ENCODE data around the gene GOSR2.
"Not testable (repeated sequence)": the region's sequence is repeated elsewhere in the genome, so short reads cannot be mapped to it uniquely, and the experiment has no call there.

Gene GOSR2

DNA sequence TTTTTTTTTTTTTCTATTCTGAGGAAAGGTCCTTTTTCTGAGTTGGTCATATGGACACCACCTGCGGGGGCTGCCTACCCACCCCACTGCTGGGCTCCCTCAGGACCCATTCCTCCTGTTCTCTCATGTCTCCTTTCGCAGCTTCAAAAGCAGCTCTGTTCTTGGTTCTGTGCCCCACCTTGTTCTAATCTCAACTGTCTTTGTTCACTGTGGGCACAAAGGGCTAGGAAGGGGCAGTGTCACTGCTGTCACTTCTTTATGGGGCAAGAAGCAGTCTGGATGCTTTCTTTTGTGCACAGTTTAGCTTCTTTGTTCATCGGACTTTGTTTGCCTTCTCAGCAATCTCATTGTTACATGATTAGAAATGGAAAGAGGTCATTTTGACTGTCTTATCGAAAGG lies 7.1 kb downstream of the GOSR2 start:
- DNase-seq (ENCODE audit: low spot score): no peak

DNA sequence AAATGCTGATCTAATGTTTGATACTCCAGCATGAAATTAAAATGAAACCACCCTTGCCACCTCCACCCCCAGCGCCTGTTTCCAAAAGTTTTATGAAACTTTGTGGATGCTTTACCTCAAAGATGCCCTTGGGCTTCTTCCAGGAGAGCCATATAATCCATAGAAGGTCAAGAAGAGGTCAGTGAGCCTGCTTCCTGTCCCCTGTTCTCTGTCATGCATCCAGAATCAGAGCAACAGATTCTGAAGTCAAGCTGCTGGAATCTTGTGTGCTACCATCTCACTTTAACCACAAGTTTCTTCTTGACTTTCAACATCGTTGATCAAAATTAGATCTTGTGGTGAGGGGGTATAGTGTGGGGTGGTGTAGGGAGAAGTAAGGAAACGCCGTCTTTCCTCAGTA lies 8.6 kb downstream of the GOSR2 start:
- no peak for DNase-seq (ENCODE audit: low spot score)

DNA sequence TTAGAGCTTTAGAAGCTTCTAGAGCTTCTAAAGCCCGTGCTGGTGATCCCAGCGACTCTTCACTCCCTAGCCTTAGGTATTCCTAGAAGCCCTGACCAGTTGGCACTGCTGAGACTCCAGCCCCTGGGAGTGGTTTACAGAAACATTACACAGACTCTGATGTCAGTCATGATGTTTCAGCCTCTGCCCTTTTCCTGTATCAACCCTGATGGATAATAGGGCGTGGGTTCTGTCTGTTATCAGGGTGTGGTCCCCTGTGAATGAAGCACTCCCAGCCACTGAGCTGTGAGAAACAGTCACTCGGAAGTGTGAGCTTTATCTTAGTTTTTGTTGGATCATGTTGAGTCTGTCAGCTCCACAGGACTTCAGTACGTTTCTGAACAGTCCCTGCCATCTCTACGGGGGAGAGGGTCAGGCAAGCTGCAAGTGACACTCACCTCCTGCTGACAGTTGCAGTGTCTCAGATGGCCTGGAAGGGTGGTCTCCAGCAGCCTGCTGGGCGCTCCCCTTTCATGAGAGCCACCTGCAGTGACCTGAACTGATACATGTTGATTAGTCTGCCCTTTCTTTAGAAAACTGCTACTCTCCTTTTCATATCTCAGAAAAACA lies 12.8 kb downstream of the GOSR2 start:
- no peak for DNase-seq (ENCODE audit: low spot score)

DNA sequence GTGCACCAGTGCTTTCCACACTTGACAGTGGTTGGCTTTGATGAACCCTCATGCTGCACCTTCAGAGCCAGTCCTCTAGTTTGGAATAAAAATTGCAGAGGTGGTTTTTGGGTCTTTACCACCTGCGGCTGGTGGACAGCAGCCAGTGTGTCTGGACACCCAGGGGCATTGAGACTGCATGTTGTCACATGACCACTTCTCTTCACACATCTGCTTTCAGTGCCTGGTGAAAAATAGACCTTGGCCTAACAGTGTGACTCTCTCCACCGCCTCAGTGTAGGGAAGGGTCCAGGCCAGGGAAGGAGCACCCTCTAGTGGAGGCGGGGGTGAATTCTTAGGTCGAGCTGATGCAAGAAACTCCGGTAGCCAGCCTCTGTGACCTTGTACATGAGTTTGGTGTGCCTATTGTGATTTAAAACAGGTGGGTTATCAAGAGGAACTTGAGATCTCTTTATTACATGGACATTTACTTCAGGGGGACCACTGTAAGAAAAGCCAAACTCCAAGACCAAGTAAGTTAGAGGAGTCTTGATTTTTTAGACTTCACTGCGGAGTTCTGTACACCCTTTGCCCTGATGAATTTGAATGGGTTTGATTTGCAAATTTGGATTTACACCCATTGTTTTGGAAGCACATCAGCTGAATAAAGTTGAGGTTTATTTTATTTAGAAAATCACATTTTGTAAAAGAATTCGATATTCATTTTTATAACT lies 17.9 kb downstream of the GOSR2 start:
- peak; percentile 83 for DNase-seq (ENCODE audit: low spot score)

DNA sequence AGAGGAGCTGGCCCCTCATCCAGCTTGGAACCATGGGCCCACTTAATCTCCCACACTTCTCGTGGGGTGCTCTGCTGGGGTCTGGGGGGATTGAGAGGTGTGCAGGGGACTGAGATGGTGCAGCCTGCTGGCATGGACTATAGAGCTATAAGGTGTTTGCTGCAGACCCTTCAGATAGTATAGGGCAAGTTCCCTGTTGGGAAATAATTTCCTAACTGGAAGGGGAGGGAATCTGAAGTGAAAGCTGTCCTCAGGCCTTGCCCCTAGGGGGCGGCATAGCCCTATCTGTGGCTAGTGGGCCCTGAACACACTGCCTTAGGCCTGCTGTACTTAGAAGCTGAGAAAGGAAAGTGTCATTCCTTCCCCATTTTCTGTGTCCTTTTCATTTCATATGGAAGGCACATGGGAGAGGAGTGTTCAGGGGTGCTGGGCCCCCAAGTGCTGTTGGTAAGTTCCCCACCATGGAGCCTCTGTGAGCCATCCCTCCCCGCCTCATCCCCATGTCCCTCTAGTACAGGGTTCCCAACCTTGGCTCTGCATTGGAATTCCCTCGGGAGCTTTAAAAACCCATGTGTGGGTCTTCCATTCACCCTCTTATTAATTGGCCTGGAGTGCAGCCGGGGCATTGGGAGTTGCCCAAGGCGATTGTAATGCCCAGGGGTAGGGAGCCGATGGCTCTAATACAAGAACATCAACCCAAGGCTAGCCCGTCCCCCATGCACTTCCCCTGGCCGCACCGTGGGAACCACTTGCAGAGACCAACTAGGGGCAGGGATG lies 19.7 kb downstream of the GOSR2 start:
- DNase-seq (ENCODE audit: low spot score): peak; percentile 86

DNA sequence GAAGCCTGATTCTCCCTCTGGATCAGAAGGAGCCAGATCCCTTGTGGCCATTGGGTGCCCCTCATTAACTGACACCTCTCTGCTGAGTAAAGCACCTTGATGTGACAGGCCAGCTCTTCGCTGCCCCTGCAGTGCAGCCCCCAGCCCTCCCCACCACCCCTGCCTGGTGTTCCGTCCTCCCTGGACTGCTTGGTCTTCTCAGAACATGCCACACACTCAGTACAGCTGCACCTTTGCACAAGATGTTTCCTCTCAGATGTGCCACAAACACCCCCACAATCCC lies 20.2 kb downstream of the GOSR2 start:
- no peak for DNase-seq (ENCODE audit: low spot score)

DNA sequence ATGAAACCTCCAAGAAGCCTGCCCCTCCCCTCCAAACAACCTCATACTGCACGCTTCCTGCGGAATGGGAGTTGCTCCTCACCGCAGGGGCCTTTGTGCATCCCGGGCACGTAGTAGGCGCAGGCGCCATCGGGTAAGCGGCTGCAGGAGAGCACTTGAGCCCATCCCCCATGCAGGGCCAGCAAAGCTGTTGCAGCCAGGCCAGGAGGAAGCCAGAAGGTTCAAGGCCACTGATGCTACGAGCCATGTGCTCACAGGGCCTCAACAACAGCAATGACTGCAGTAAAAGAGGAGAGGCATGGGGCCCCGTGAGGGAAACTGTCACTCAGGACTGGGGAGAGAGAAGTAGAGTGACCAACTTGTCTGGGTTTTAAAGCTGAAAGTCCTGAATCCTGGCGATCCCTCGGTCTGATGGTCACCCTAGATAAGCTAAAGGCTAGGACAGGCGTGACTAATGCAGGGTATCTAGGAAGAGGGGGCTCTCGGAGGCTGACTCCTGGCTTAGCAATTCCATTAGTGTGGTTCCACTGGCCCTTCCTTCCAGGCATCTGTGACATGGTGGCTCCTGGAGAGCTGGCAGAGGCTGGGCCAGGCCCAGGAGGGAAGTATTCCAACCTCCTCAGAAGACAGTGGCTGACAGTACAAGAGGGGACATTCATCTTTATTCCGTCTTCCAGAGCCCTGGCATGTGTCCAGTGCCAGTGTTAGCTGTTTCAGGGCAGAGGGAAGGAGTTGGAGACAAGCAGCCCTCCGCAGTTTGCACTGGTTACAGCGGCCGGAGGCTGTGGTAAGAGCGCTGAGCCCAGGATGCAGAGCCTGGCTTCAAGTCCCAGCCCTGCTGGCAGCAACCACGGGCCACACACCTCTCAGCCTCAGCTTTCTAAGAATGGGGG lies 20.8 kb downstream of the GOSR2 start:
- peak; percentile 55 for DNase-seq (ENCODE audit: low spot score)

DNA sequence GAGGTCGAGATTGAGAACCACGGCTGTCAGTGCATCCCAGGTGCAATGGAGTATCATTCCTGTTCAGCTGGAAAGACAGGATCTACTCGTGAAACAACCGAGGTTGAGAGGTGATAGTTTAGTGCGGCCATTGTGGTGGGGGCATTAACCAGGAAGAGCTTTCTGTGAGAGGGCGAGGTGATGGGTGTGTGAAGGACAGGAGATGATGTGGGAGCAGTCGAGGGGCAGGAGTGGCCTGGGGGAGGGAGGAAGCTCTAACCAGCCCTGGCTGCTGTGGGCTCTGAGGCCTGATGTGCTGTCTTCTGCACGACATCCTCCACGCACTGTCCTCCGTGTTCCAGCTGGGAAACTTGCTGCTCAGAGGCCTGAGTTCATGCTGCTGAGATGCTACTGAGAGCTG lies 22.0 kb downstream of the GOSR2 start:
- no peak for DNase-seq (ENCODE audit: low spot score)

DNA sequence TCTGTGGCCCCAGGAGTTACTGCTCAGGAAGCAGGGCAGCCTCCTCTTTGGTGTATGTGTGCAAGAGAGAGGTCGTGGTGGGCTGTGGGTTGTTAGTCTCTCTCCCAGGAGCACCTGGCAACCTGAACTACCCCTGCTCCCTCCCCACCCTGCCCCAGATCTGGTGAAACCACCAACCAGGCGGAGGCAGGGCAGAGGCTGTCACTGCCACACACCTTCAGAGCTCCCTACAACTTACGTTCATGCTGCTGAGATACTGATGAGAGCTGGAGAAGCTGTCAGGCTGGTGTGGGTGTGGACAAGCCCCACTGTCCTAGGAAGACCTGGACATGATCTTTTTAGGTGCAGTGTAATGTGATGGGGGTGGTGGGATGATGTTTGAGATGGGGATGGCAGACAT lies 24.3 kb downstream of the GOSR2 start:
- DNase-seq (ENCODE audit: low spot score): no peak

DNA sequence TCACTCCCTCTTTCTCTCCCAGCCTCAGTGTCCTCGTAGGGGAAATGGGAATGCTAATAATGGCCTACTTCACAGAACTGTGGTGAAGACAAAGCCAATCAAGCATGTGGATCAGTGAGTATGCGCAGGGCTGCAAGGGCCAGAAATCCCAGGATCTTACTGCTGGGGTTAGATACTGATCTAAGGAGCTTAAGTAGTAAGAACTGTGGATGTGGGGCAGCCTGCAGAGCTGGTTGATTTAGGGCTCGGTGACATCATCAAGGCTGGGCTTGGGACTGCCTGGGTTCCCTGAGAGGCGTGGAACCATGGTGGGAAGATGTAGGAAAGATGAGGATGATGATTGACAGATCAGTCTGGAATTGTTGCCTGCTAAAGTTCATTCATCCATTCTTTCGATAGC lies 25.6 kb downstream of the GOSR2 start:
- no peak for DNase-seq (ENCODE audit: low spot score)

DNA sequence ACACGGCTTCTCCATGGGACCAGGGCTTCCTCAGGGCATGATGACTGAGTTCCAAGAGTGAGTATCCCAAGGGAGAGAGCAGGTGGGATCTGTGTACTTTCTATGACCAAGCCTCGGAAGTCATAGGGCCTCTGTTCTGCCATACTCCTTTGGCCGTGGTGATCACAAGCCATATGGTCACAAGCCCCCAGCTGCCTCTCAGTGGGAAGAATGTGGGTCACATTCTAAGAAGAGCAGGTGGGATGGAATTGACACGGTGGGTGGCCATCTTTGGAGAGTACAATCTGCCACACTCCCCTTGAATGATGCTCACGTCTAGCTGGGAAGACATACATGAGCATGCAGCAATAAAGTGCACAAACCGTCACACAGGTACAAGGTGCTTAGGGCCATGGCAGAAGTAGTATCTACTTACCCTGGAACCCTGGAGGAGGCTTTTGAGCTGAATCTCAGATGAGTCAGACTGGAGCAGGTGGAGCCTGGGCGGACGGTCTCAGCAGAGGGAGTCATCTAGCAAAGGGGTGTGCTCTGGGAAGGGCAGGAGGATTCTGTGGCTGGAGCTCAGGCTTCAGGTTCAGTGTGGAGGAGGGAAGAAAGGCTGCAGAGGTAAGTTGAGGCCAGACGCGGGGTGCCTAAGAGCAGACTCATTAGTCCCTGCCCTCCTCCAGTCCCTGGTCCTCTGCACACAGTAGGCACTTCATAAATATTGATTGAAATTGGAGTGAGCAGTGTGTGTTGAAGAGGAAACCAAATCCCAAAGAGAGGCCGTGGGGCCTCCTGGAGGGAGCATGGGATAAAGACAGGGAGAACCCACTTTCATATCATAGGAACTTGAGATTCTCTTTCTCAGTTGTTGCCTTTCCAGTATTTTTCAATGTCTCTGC lies 26.6 kb downstream of the GOSR2 start:
- DNase-seq (ENCODE audit: low spot score): peak; percentile 71

DNA sequence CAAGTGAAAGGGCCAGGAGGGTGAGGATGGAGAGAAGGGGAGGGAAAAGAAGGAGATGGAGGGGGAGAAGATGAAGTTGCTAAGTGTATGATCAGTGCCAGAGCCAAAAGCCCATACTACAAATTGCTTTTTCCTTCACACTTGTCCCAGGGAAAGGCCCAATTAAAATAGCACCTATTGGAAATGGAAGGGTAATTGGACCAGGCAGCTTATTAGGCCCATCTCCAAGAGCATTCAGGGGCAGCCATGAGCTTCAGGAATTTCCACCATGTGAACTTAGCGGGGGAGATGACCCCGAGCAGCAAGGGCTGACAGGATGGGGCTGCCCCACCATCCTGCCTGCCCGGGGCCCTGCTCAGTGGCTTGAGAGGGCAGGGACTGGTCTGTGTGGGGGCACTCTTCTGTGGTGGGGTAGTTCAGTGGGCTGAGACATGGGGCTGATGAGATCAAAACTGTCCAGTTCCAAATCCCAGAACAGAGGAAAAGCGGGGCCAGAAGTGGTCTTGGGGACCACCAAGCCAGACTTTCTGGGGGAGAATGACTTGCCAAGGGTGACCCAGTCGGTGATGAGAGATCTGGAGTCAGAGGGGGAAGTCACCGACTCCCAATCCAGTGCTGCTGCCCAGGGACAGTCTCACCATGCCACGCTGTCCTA lies 27.5 kb downstream of the GOSR2 start:
- no peak for DNase-seq (ENCODE audit: low spot score)

DNA sequence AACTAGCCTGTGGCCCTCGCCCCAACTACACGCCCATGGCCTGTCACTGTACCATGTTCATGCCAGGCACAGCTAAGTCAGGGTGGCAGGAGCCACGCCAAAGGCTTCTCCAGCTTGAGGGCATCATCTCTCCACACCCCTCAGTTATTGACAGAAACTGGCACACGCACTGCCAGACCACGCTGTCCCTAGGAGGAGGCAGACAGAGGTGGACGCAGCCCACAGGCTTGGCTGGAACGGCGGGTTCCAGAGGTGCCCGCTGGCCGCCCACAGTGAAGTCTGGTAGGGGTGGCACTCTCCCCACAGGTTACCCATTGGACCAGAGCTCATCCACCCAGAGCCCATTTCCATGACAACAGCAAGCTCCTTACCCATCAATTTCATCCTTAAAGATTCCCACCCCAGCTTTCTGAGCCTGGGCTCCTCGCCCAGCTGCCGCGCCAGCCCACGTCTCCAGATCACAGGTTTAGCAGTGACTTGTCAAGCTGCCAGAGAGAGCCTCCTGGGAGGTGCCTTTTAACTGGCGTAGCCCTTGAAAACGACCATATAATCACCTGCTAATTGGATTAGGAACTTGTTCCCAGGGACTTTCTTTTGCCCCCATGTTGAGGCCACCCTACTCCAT lies 28.1 kb downstream of the GOSR2 start:
- DNase-seq (ENCODE audit: low spot score): no peak

DNA sequence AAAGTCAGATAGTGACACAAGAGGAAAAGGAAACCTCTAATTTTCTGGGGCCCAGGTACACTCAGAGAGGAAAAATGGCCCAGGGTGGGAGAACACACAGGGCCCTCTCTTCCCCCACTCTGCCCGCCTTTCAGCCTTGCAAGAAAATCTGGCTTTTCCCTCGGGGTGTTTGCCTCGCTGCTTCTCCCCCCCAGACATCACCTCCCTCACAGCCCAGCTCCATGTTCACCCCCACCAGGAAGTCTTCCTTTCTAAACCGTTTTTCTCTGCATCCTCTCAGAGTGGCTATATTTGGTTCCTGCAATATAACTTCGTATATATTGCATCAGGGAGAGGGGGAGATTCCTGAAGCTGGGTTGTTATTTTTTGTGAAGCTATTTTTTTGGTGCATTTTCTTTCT lies 28.7 kb downstream of the GOSR2 start:
- no peak for DNase-seq (ENCODE audit: low spot score)

DNA sequence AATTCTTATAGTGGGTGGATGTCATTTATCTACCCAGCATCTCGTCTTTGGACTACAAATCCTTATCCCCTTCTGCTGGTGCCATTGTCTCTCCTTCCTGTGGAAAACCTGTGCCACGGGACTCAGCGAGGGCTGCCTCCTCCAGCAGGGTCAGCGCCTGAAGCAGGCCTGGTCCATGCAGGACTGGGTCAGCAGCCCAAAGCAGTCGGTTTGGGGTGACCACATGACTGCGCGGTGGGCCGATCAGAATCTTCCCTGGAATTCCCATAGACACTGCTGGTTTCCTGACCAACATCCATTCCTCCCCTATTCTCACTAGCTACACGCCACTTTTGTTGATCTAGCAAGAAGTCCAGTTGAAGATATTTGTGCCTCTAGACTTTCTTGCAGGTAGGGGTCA lies 29.2 kb downstream of the GOSR2 start:
- no peak for DNase-seq (ENCODE audit: low spot score)

DNA sequence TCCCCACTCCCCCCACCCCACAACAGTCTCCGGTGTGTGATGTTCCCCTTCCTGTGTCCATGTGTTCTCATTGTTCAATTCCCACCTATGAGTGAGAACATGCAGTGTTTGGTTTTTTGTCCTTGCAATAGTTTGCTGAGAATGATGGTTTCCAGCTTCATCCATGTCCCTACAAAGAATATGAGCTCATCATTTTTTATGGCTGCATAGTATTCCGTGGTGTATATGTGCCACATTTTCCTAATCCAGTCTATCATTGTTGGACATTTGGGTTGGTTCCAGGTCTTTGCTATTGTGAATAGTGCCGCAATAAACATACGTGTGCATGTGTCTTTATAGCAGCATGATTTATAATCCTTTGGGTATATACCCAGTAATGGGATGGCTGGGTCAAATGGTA lies 30.2 kb downstream of the GOSR2 start:
- DNase-seq (ENCODE audit: low spot score): not testable (repeated sequence)

DNA sequence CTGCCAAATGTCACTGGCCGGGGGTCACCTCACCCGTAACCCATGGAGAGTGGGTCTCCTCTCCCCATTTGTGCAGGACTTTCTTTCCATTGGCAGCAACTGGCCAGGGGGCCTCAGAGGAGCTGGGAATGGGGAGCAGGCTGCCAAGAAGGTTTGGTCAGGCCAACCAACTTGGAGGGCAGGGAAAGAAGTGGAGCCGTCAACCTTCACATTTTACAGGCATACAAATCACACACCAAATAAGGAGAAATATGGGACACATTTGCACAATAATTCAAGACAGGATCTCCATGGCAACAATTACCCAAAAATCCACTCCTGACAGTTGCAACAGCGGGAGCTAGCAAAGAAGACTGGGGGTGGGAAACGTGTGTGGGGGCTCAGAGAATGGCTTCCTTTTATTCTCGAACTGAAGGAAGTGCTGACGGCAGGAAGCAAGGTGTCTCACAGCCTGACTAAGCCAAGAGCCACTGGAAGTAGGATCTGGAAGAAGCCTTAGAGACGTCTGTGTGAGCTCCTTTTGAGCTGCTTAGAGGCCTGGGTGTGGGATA lies 35.2 kb downstream of the GOSR2 start:
- DNase-seq (ENCODE audit: low spot score): no peak

DNA sequence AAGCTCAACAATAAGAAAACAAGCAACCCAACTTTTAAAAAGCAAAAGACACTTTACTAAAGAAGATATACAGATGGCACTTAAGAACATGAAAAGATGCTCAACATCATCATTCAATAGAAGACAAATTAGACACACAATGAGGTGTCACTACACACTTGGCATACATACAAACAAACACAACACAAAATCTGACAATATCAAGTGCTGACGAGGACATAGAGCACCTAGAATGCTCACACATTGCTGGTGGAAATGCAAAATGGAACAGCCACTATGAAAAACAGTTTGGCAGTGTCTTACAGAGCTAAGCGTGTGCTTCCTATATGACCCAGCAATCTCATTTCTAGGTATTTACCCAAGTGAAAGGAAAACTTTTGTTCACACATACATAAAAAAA lies 37.2 kb downstream of the GOSR2 start:
- DNase-seq (ENCODE audit: low spot score): no peak

DNA sequence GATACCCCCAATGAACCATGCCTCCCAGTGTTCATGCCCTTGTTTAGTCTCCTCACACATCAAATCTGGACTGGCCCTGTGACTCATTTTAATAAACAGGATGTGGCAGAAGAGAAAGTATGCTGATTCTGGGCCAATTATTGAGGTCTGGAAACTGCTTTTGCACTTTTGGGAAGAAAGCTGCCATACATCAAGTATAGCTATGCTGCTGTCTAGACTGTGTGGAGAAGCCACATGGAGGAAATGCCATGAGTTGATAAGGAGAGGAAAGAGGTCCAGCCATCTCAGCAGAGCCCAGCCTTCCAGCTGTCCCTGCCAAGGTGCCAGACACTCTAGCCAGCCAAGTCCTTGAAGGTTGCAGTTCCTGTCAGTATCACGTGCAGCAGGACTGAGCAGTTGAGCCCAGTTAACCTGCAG lies 39.4 kb downstream of the GOSR2 start:
- DNase-seq (ENCODE audit: low spot score): no peak

DNA sequence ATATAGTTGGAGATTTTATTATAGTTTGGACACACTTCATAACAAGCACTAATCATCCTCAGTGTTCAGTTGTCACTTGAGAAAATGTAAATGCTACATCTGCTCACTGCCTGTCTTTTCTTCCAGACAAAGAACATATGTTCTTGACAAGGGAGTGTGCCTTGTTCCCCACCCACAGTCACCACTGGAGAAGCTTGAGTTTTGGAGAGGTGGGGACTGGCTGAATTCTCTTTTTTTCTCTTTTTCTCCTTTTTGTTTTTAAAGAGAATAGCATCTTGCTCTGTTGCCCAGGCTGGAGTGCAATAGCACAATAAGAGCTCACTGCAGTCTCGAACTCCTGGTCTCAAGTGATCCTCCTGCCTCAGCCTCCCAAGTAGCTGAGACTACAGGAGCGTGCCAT lies 40.6 kb downstream of the GOSR2 start:
- DNase-seq (ENCODE audit: low spot score): no peak

Data from cerebellar cortex (tissue), 1 donor.